ENCODE data around the gene ACSS1. TPM values are rescaled to one million over a fixed set of nuclear protein-coding genes. Genes with fewer than 3 reads are reported as not detected.

The ACSS1 gene
- total RNA-seq, 1 experiment from 2014 or later = 1.5 TPM

GRCh38 chr20:25083141-25083772 is 25.3 kb upstream of the ACSS1 start:
- no peak for ATAC-seq
- H3K27me3 Mint-ChIP-seq (ENCODE audit: low read depth) = peaks cover 93% of the 10 kb centered on the region
- peaks cover 26% of the 10 kb centered on the region for H3K4me1 Mint-ChIP-seq
- no peak for TF ChIP-seq ZNF263 (CRISPR knock-in tag; IDR thresholded peaks at IDR 0.05; ENCODE audit: low read depth)
- peak; percentile 15; the same call in 1 of the 2 replicates for TF ChIP-seq PRDM15 (CRISPR knock-in tag; IDR thresholded peaks at IDR 0.05)
- no peaks in the 10 kb centered on the region for H3K9me3 Mint-ChIP-seq
- H3K27ac Mint-ChIP-seq = no peak overlapping the region
- ChIA-PET CTCF (interaction anchor here (2.4 kb wide), 1 partner anchor 96 kb away, joined by 7 read pairs; no protein-coding TSS in a partner anchor), POLR2A (no interaction called here)
- H3K4me3 Mint-ChIP-seq = peak overlapping the region; percentile 66
- no peaks in the 10 kb centered on the region for H3K36me3 Mint-ChIP-seq
- DNase-seq (ENCODE audit: low spot score) = no peak

GRCh38 chr20:25082498-25082873 is 24.5 kb upstream of the ACSS1 start:
- no peak for DNase-seq (ENCODE audit: low spot score)
- Mint-ChIP-seq H3K4me3 (peak overlapping the region; percentile 62), H3K36me3 (no peaks in the 10 kb centered on the region), H3K27me3 (ENCODE audit: low read depth) (peaks cover 96% of the 10 kb centered on the region), H3K27ac (no peak overlapping the region), H3K4me1 (peaks cover 30% of the 10 kb centered on the region), H3K9me3 (no peaks in the 10 kb centered on the region)
- ChIA-PET POLR2A (interaction anchor here (0.7 kb wide), 1 partner anchor 309 kb away, joined by 4 read pairs; no protein-coding TSS in a partner anchor), CTCF (interaction anchor here (1.2 to 2.4 kb wide), 3 partner anchors 9 to 166 kb away, joined by 3 to 7 read pairs (median 4); no protein-coding TSS in a partner anchor)
- no peak for TF ChIP-seq ZNF423 (CRISPR knock-in tag; IDR thresholded peaks at IDR 0.05)
- no peak for TF ChIP-seq IRF1 (CRISPR knock-in tag; IDR thresholded peaks at IDR 0.05)
- TF ChIP-seq IRF2 (CRISPR knock-in tag; IDR thresholded peaks at IDR 0.05; ENCODE audit: borderline replicate concordance, low read depth) = no peak
- TF ChIP-seq STAT6 (CRISPR knock-in tag; conservative IDR thresholded peaks at IDR 0.05; ENCODE audit: low read depth) = no peak
- TF ChIP-seq NFE2L1 (CRISPR knock-in tag; IDR thresholded peaks at IDR 0.05) = no peak
- TF ChIP-seq GTF2I (CRISPR knock-in tag; conservative IDR thresholded peaks at IDR 0.05) = no peak
- TF ChIP-seq NR3C1 (CRISPR knock-in tag; conservative IDR thresholded peaks at IDR 0.05; ENCODE audit: low read depth) = no peak
- TF ChIP-seq RELA (CRISPR knock-in tag; IDR thresholded peaks at IDR 0.05; ENCODE audit: borderline replicate concordance) = no peak
- no peak for TF ChIP-seq ERG (CRISPR knock-in tag; IDR thresholded peaks at IDR 0.05)
- no peak for TF ChIP-seq ZNF532 (CRISPR knock-in tag; IDR thresholded peaks at IDR 0.05; ENCODE audit: borderline replicate concordance)
- no peak for TF ChIP-seq ZNF232 (CRISPR knock-in tag; IDR thresholded peaks at IDR 0.05)
- no peak for TF ChIP-seq TCF7 (CRISPR knock-in tag; IDR thresholded peaks at IDR 0.05; ENCODE audit: low read depth)
- no peak for TF ChIP-seq AFF4 (CRISPR knock-in tag; IDR thresholded peaks at IDR 0.05; ENCODE audit: borderline replicate concordance)
- no peak for TF ChIP-seq EMX1 (CRISPR knock-in tag; IDR thresholded peaks at IDR 0.05)
- no peak for ATAC-seq

All from WTC11 (cell line).